HuH-7 (cell line): Measurements from ENCODE around the gene PRKCA.
"Not testable (repeated sequence)": the region's sequence is repeated elsewhere in the genome, so short reads cannot be mapped to it uniquely, and the experiment has no call there.

Experiments used
- DNase-seq: peaks from one replicate; pipeline ENCODE4 v3.0.0; 2011; ENCODE audit warnings: low spot score

PRKCA gene

DNA sequence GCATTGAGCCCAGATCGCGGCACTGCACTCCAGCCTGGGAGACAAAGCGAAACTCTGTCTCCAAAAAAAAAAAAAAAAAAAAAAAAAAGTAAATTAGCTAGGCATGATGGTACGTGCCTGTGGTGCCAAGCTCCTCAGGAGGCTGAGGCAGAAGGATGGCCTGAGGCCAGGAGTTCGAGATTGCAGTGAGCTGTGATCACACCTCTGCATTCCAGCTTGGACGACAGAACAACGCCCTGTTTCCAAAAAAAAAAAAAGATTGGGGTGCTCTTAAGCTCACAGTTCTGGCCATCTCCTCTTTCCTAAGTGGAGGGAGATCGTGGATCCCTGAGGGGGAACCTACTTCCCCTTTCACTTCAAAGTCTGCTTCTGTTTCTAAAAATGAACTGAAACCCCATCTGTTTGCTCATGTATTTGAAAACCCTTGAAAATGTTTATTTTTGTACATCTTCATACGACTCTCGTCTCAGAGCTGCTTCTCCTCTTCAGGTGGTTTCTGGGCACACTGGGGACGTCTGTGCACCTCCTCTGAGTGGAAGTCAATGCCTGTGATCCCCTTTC, 138.8 kb downstream of the PRKCA start:
- no peak for DNase-seq

DNA sequence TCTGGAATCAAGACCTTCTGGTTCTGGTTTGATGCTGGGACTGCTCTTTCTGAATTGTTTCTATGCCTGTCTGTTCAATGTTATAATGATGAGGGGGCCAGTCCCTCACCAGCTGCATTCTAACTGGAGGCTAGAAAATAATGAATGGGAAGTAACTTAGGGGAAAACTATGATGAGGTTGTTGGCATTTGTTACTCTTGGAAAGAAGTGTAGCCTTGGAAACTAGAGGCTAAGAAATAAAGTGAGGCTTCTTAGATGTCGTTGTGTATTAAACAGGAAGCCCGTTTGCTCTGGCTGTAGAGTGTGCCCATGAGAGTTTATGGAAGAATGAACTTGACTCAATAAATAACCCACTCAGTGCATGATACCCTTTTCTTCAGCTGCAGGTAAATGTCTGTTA, 140.8 kb downstream of the PRKCA start:
- no peak for DNase-seq

DNA sequence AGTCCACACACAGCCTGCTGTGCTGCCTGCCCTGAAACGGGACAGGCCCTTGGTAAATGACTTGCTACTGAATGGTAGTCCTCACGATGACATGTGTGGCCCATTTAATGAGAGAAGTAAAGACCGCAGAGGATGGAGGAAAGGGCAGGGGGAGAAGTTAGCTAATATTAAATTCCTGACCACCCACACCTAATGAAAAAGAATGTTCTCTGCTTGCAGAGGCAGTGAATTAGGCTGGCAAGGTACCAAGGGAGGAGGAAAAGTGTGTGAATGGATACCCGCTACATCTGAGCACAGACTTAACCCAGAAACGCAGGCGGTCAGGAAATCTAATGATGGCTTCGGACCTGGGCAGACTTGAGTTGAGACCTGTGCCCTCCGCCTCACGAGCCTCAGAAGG, 141.2 kb downstream of the PRKCA start:
- no peak for DNase-seq

DNA sequence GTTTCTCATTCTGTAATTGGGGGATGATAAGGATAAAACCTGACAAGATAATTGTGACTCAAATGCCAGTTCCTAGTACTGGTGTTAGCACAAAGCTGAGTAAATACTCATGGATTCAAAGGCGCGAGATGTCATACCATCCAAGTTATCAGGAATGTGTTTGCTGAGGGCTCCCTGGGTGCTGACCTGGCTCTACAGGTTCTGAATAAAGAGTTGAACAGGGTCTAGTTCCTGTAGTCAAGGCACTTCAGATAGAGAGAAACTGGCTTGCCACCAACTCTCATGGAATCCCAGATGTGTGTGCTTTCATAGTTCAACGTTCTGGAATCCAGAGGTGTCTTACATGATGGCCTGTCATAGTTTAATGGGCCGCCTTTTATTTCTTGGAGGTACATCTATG, 141.6 kb downstream of the PRKCA start:
- no peak for DNase-seq

DNA sequence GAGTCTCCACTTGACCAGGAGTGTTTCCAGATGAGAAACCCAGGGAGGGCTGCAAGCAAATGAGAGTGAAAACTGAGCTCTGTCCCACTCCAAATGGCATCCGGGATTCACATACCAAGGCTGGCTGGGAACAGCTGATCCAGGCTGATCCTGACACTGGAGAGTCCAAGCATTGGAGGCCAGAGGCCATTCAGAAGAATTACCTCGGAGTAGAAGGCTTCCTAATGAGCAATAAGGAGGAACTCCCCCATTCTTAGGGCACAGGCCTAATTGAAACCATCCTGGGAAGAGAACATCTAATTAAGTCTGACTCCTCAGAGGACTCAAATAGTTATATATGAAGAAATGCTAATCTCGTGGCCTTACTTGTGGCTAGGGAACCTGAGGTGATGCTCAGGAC, 142.8 kb downstream of the PRKCA start:
- DNase-seq: no peak

DNA sequence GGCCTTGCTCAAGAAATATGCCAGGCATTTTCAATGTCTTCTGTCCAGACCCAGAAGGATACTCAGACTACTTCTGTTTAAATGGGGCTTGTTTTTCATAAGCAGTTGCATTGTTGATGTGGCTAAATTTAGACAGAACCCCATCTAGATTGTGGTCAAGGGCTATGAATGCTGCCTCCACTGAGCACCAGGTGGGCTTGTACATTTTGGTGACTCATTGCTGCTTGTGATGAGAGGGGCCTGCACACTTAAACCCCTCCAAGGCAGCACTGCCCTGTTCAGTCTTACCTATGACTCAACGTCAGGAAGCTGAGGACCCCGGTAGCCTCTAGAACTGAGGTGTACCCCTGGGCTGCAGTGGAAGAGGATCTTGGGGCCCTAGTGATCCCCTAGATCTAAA, 144.0 kb downstream of the PRKCA start:
- no peak for DNase-seq

DNA sequence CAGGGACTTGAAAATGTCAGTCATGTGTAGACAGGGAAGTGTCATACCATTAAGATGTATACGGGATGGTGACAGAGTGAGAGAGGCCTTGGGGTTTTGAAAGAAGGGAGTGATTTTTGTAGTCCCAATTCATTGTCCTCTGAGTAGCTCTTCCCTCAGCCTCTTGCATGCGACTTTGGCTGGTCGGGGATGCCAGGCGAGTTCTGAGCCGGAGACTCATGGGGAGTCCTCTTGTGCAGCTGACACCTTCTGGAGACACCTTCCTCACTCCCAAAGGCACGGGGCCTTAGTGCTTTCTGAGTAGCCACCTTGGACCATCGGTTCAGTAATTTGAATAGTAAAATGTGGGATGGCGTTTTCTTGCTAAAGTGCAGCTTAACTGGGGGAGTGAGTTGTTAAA, 144.7 kb downstream of the PRKCA start:
- no peak for DNase-seq

DNA sequence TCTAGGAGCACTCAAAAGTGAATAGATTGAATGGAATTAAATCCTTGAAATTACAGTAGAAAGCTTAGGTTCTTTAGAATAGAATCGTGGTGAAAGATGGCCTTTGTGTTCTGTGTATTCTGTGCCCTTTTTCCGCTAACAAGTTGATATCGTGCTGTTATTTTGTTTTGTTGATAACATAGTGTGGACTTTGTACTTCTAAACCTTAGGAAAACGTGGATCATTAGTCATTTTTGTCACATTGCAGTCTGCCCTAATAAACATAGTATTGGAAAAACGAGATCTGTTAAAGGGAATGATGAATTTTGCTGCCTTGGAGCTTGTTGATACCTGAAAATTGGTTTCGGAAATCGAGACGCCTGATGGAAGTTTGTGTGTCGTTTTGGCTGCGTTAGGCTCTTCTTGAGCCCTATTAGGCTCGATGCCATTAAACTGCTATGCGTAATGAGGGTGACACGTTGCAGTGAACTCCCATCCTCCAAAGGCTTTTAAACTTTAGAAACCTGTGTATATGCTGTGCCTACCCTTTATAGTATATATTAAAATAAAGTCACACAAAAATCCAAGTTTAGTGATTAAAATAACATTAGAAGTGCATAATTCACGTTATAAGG, 145.7 kb downstream of the PRKCA start:
- DNase-seq: no peak

DNA sequence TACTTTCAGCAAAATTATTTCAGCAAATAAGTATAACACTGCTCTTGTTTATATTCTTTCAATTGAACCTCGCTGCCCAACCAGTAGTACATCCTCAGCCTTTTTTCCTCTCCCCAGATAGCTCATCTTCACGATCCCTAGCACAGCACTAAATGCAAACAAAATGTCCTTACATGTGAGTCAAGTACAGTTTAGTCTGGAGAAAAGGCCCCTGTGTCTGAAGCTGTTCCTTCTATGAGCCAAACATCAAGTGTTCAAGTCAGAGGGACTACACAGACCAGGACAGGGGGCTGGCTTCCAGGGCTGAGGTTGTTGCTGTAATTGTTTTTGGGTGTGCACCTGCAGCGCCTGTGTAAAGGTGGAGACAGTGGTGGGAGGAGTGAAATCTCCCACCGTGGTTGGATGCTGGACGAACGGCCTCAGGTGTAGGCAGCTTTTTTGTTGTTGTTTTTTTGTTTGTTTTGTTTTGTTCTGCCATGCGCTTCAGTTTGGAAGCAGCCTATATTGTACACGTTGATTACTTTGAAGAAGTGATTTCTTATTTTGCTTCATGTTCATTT, 147.1 kb downstream of the PRKCA start:
- DNase-seq: no peak

DNA sequence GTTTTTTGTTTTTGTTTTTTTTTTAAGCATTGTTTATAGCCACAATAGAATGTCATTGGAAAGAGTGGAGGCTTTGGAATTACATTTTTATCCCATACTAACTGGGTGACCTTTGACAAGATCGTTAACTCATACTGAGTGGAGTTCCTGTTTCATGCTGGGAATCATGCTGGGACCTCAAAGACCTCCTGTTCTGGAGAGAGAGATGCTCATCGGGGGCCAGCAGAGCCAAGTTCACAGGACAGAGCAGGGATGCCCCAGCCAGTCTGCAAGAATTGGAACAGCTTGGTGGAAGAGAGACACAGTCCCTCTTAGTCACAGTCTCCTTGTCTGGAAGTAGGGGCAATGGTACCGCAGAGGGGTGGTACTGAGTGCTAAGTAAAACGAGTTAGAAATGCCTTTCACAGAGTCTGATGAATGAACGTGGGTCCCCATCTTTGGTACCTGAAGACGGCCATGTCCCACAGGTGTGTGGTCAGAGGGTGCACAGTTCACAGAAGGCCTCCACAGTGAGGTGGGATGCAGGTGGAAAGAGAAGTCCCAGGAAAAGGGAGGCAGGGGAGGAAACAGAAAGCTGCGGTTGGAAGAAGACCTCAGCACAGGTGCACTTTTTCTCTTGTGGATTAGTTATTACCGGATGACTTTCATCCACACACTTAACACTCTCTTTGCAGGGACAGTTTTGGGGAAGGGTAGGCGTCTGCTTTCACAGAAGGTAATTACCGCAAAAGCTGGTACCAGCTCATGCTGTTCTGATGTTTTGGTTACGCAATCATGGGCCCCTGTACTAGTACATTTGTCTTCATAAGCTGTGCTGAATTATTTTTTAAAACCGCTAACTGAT, 147.8 kb downstream of the PRKCA start:
- no peak for DNase-seq

DNA sequence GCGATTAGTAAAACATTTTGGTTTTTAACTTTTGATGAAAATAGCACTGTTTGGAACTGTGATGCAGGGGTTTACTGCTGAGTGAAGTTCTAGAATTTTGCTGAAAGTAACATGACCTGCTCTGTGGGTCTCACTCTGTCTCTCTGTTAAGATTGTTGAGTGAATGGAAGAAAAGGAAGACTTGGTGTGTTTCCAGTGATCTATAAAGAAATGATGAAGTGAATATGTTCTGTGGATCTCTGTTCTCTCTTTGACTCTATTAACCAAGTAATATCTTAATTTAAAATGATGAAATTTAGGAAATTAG, 148.4 kb downstream of the PRKCA start:
- DNase-seq: no peak

DNA sequence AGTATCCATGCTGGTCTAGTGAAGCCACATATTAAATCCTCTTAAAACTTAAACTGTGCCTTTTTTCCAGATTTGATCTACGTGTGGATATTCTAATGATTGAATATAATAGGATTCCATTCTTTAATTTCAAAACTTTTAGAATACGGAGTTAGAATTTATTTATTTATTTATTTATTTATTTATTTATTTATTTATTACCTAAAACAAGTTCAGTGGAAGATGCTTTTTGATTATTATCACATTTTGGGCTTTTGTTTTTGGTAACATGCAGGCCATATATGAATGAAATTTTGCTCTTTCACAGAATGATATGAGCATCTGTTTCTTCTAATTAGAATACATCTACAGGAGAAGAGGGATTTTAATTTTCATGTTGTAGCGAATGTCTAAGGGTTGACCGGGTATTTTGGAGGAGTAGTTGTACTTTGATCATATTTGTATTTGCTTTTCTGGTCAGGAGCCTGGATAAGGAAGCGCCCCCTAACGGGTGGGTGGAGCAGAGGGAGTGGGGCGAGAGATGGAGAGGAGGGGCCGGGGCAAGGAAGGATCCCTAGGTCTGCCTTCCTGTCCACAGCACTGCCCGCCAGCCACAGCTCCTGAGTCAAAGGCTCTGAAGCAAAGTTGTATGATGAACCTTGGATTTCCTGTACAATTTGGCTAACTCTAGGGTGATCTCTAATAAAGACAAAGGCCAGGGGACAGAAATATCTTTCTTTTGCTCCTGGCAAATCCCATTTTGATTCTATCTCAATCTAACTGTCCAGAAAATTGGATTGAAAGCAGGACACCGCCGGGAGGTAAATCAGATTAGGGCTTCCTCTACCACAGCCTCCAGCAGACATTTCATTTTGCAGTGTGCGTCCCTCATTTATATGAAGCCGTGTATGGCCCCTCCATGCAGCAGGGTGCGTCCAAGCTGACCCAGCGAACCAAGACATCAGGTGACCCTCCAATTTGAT, 149.1 kb downstream of the PRKCA start:
- peak; percentile 80 for DNase-seq

DNA sequence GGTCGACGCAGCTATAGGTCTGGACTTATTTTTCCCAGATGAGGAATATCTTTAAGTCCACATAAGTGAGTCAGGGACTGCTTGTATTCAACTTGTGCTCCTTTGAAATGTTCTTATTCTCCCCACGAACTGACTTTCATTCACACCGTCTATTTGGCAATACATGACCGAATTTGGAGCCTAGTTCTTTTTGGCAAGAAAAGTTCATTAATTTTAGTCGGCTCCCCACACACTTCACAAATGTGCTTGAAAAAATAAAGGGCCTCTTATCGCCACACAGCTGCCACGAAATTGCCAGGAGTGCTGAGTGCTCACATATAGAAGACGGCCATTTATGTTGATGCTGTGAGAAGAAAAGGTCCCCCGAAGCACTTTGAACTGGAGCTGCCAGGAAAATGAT, 152.6 kb downstream of the PRKCA start:
- DNase-seq: no peak

DNA sequence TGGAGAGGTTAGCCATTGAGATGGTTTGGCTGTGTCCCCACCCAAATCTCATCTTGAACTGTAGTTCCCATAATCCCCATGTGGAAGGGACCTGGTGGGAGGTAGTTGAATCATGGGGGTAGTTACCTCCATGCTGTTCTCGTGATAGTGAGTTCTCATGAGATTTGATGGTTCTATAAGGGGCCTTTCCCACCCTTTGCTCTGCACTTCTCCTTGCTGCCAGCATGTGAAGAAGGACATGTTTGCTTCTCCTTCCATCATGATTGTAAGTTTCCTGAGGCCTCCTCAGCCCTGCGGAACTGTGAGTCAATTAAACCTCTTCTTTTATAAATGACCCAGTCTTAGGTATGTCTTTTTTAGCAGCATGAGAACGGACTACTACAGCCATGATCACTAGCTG, 155.1 kb downstream of the PRKCA start:
- not testable (repeated sequence) for DNase-seq

DNA sequence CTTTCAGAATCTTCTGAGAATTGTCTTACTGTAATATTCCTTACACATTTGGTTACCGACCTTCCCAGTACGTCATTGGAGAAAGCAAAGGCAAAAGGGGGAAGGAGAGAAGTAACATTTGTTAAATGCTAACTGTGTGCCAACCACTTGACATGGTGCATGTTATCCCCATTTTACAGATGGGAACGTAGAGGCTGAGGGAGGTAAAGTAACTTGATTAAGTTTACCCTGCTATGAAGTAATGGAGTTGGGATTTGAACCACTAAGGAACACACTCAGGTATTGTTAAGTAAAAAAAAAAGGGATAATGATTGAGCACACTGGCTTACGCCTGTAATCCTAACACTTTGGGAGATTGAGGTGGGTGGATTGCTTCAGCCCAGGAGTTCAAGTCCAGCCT, 156.4 kb downstream of the PRKCA start:
- no peak for DNase-seq

DNA sequence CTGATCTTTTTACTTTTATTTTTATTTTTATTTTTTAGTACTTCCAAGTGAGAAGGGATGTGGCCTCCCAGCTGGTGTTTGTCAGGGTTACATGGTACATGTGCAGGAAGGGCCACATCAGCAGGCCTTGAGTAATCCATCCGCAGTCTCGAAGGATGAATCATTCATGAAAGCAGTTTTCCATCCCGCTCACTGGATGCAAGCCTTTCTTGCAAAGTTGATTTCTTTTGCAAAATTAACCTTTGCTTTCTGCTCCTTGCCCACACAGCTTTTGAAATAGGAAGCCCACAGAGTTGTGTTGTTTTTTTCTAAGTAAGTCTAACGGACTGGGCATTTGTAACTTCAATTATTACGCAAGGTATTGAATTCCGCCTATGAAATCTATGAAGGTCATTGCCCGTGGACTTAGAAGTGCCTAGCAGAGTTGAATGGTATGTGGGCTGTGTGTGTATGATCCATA, 157.4 kb downstream of the PRKCA start:
- peak; percentile 52 for DNase-seq

DNA sequence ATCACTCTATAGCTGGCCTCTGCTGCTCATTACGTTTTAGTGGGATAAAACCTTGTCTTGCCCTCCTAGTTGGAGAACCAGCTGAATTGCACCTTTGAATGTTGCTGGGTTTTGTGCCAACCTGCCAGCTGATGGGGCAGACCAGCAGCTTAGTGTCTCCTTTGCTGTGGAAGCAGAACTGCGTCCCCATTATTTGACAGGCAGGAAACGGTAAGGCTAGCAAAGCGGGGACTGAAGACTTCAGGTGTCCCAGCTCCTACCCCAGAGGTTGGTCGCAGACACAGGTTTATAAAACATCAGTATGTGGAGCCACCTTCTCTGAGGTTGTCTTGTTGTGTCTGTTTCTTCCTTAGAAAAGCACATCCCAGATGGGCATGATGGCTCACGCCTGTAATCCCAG, 158.1 kb downstream of the PRKCA start:
- no peak for DNase-seq

DNA sequence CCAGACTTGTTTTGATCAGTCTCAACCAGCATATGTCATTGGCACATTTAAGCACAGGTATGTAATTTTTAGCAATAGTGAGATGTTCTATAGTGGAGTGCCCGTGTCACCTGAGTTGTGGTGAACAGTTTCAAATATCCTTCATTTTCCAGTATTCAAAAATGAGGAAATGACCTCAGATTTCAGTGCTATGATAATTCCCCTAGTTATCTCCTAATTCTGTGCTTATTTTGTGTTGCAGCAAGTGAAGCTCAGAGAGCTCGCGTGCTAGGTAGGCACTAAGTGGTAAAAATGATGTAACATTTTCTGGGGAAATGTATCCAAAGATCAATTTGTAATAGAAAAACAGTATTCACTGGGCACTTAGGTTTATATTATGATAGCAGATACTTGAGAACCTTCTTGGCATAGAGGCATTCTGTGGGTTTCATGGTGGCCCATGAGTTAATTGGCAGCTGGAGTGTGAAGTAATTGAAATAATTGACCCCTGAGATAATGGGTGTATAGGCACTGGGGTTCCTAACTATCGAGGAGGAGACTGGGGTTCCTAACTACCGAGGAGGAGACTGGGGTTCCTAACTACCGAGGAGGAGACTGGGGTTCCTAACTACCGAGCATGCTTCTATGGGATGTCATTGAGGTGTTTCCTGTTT, 159.1 kb downstream of the PRKCA start:
- no peak for DNase-seq

DNA sequence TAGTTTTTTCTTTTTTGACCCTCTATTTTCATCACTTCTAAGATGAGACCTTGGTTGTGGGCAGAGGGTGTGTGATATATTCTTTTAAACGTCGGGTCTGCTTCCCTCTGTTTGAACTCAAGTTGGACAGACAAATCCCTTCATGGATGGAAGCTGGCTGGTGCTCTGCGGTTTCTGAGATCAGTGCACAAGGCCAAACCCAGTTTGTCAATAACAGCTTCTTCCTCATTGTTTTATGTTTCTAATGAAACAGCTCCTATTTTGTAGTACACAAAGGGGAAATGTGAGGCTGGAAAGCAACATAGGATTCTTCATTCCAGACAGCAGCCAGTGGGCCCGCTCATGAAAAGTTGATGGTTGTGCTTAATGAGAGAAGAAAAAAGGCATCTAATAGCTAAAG, 159.6 kb downstream of the PRKCA start:
- no peak for DNase-seq

DNA sequence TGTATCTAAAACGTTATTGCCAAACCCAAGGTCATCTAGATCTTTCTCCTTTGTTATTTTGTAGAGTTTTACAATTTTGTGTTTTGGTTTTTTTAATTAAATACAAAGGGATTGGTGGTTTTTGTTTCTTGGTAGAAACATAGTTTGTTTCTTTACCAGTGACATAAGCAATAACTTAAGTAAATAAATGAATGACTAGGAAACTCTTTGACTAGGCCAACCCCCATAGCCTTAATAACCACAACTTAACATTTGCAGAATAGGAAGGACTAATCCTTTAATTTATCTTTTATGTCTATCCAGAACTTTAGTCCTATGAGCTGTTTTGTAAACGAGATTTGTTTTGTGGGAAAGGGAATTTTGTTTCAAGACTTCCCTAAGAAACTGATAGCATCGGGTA, 162.5 kb downstream of the PRKCA start:
- DNase-seq: no peak

DNA sequence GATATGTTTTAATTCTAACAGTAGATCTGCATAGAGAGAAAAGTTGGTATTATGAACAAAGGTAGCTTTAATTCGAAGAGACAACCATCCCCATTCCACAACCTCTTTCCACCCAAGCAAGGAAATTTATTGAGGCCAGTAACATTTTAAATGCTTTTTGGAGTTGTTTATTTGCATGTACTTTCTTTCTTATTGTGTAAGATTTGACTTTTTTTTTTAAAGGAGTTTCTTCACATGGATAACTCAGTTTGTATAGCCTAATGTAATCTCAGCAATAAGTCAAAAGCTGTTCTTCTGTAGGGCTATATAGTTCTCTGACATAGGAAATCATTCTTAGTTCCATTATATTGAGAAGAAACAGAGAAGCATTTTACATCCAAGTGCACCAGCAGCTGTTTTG, 163.3 kb downstream of the PRKCA start:
- no peak for DNase-seq
